ENCODE data around the gene ALDH1A3. TPM values are rescaled to one million over a fixed set of nuclear protein-coding genes. Genes with fewer than 3 reads are reported as not detected.

The ALDH1A3 gene
- total RNA-seq, 2 experiments from 2014 or later: not detected

DNA sequence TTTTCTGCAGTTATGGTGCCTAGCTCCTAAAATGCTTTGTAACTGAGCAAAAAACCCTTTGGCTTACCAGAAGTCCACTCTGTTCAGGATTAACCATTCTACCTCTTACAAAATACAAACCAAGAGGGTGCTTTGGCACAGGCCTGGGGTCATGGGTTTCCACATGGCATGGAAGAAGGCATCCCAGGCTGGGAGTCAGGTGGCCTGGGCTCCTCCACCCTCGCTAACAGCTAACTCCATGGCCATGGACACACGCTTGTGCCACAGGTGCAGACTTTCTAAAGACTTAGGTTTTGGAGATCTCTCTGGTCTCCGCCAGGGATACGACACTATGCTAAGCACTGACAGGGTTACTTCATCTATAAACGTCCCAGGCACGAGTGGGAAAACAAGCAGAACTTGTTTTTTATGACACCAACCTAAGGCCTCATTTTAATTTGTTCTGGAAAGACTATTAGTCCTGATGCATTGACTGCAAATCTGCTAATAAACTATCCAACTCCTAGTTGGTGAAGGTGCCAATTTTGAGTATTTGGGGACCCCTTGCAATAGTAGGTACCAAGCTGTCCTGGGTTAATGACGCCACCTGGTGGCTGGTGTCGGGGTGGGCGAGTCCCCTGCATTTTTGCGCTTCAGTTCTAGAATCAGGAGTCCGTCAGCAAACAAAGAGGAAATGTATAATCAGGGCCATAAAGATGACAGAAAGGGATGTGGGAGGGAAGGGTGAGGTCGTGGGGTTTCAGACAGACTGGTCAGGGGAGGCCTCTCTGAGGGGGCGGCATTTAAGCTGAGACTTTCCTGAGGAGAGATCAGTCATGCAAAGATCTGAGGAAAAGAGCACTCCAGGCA lies 10.3 kb upstream of the ALDH1A3 start:
- Mint-ChIP-seq H3K27ac (no peak overlapping the region), H3K9me3 (peaks cover 2% of the 10 kb centered on the region), H3K27me3 (peaks cover 20% of the 10 kb centered on the region), H3K4me3 (no peak overlapping the region), H3K36me3 (ENCODE audit: low read depth) (no peaks in the 10 kb centered on the region), H3K4me1 (ENCODE audit: low read depth) (no peaks in the 10 kb centered on the region)
- no peak overlapping the region for H3K27ac ChIP-seq (ENCODE audit: low read depth in 1 of 2, low read length in 2 of 2)
- no peaks in the 10 kb centered on the region for H3K36me3 ChIP-seq (ENCODE audit: insufficient read depth, low read length)
- intact Hi-C loops (cut with DNase I, micrococcal nuclease): no loop called here
- TF ChIP-seq, protein P1, sequence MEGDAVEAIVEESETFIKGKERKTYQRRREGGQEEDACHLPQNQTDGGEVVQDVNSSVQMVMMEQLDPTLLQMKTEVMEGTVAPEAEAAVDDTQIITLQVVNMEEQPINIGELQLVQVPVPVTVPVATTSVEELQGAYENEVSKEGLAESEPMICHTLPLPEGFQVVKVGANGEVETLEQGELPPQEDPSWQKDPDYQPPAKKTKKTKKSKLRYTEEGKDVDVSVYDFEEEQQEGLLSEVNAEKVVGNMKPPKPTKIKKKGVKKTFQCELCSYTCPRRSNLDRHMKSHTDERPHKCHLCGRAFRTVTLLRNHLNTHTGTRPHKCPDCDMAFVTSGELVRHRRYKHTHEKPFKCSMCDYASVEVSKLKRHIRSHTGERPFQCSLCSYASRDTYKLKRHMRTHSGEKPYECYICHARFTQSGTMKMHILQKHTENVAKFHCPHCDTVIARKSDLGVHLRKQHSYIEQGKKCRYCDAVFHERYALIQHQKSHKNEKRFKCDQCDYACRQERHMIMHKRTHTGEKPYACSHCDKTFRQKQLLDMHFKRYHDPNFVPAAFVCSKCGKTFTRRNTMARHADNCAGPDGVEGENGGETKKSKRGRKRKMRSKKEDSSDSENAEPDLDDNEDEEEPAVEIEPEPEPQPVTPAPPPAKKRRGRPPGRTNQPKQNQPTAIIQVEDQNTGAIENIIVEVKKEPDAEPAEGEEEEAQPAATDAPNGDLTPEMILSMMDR (IDR thresholded peaks at IDR 0.05): no peak
- ChIA-PET CTCF (no interaction called here), POLR2A (no interaction called here)
- peaks cover 0 to 5% of the 10 kb centered on the region in 2 experiments for H3K27me3 ChIP-seq (ENCODE audit: control insufficient read depth in 1 of 2, insufficient read depth in 2 of 2, low read length in 2 of 2)
- no peak for DNase-seq
- H3K4me1 ChIP-seq (ENCODE audit: insufficient read depth, low read length): no peaks in the 10 kb centered on the region
- no peak overlapping the region for H3K4me3 ChIP-seq (ENCODE audit: low read length)
- H3K9me3 ChIP-seq (ENCODE audit: control insufficient read depth in 1 of 2, insufficient read depth in 1 of 2, low read length in 2 of 2): peaks cover 8 to 13% of the 10 kb centered on the region in 2 experiments
- ATAC-seq (ENCODE audit: poor library complexity): no peak

DNA sequence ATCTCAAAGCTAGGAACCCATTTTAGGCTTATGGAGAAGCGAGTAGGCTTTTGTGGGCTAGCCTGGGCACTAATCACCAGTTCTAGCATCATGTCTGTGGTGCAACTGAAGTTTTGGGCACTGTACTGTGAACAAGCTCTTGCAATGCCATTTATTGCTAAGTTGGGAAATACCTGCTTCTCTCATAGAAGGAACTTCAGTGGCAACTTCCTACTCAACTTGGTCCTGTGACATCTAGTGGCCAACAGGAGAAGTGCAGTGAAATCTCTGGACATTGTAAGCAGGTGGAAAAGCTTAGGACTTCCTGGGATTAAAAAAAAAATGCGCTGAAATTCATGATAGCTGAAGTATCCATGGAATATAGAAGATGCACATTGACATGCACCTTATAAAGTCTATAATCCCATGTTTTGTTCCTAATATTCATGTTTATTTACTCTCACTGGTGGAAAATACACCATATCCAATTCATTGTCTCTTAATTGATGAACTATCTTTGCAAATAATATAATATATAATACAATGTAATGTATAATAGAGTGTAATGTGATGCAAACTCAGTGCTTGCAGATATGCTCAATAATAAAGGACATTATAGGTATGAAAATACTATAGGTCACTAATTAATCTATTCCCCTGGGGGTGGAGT lies 6.5 kb upstream of the ALDH1A3 start:
- TF ChIP-seq, protein P1 (IDR thresholded peaks at IDR 0.05): peak; percentile 94
- Mint-ChIP-seq H3K27ac (no peak overlapping the region), H3K4me1 (ENCODE audit: low read depth) (no peaks in the 10 kb centered on the region), H3K4me3 (no peak overlapping the region), H3K9me3 (peaks cover 2% of the 10 kb centered on the region), H3K36me3 (ENCODE audit: low read depth) (no peaks in the 10 kb centered on the region), H3K27me3 (peaks cover 36% of the 10 kb centered on the region)
- Histone ChIP-seq H3K9me3 (ENCODE audit: control insufficient read depth in 1 of 2, insufficient read depth in 1 of 2, low read length in 2 of 2) (peaks cover 8 to 13% of the 10 kb centered on the region in 2 experiments), H3K4me1 (ENCODE audit: insufficient read depth, low read length) (no peaks in the 10 kb centered on the region), H3K36me3 (ENCODE audit: insufficient read depth, low read length) (no peaks in the 10 kb centered on the region), H3K4me3 (ENCODE audit: low read length) (no peak overlapping the region), H3K27ac (ENCODE audit: low read depth in 1 of 2, low read length in 2 of 2) (no peak overlapping the region), H3K27me3 (ENCODE audit: control insufficient read depth in 1 of 2, insufficient read depth in 2 of 2, low read length in 2 of 2) (peaks cover 13 to 15% of the 10 kb centered on the region in 2 experiments)
- intact Hi-C loops (cut with DNase I, micrococcal nuclease): loop anchor here (1.0 to 5.0 kb wide), 4 partner anchors 245 to 944 kb away; no protein-coding TSS in a partner anchor
- DNase-seq (peak in 13 of 14 experiments; percentile 7 to 77 (median 35)), ATAC-seq (ENCODE audit: poor library complexity) (peak; percentile 57)
- POLR2A ChIA-PET: no interaction called here
- CTCF ChIA-PET: interaction anchor here (1.1 to 1.2 kb wide), 2 partner anchors 14 to 523 kb away, joined by 4 to 6 read pairs; no protein-coding TSS in a partner anchor

GRCh38 chr15:100875495-100875894 lies 4.1 kb upstream of the ALDH1A3 start:
- H3K4me1 Mint-ChIP-seq (ENCODE audit: low read depth): no peaks in the 10 kb centered on the region

More at GRCh38 chr15:100875495-100875894, 4.1 kb upstream of the ALDH1A3 start:
- H3K27ac ChIP-seq (ENCODE audit: low read depth in 1 of 2, low read length in 2 of 2): no peak overlapping the region
- H3K27ac Mint-ChIP-seq: no peak overlapping the region
- H3K27me3 ChIP-seq (ENCODE audit: control insufficient read depth in 1 of 2, insufficient read depth in 2 of 2, low read length in 2 of 2): peaks cover 24 to 25% of the 10 kb centered on the region in 2 experiments
- no peak overlapping the region for H3K4me3 Mint-ChIP-seq
- no peaks in the 10 kb centered on the region for H3K36me3 Mint-ChIP-seq (ENCODE audit: low read depth)
- ATAC-seq (ENCODE audit: poor library complexity) (no peak), DNase-seq (no peak)
- intact Hi-C loops (cut with DNase I, micrococcal nuclease): no loop called here
- ChIA-PET CTCF (no interaction called here), POLR2A (no interaction called here)
- no peaks in the 10 kb centered on the region for H3K9me3 Mint-ChIP-seq
- H3K9me3 ChIP-seq (ENCODE audit: control insufficient read depth in 1 of 2, insufficient read depth in 1 of 2, low read length in 2 of 2): peaks cover 0 to 4% of the 10 kb centered on the region in 2 experiments
- peaks cover 46% of the 10 kb centered on the region for H3K27me3 Mint-ChIP-seq
- TF ChIP-seq, protein P1 (IDR thresholded peaks at IDR 0.05): no peak
- no peaks in the 10 kb centered on the region for H3K36me3 ChIP-seq (ENCODE audit: insufficient read depth, low read length)
- peaks cover 3% of the 10 kb centered on the region for H3K4me1 ChIP-seq (ENCODE audit: insufficient read depth, low read length)
- no peak overlapping the region for H3K4me3 ChIP-seq (ENCODE audit: low read length)
